HepG2 (cell line): ENCODE data around the gene OR6B2. TPM values are rescaled to one million over a fixed set of nuclear protein-coding genes. Genes with fewer than 3 reads are reported as not detected.

Experiments used
- ATAC-seq: fragments of 200-7000 bp; cut with Tn5 transposase; 3 replicates; pipeline ENCODE4 v1.9.1; 2020; ENCODE audit warnings: mild to moderate bottlenecking, moderate library complexity
- BruUV-seq: library from RNA; stranded (reverse); fragments of 400-500 nt; replicated peaks from 2 replicates; lab custom pipeline; 2021; lab: Mats Ljungman, UMichigan
- CTCF ChIA-PET: fragments of 300-600 bp; formaldehyde crosslinking; extraction: SDS; loops from one replicate; lab custom pipeline; 2021; ENCODE audit warnings: low total read pairs, inconsistent platforms, low intra/inter-chr PET ratio; lab: Yijun Ruan, JAX
- POLR2A ChIA-PET: fragments of 350-600 bp; sonication (Branson Sonifier 250); formaldehyde crosslinking; loops from one replicate; lab custom pipeline; 2020; ENCODE audit warnings: antibody characterized with exemption, inconsistent platforms; lab: Yijun Ruan, JAX
- DNase-seq: peaks from one replicate; pipeline ENCODE4 v3.0.0-alpha.2; 2015; ENCODE audit warnings: low spot score
- FAIRE-seq: peaks from 3 replicates; lab custom pipeline; 2011; peaks lifted over from hg19 to GRCh38; lab: Jason Lieb, UNC
- H2AFZ ChIP-seq: one replicate; pipeline ENCODE4 v1.6.1; 2011; ENCODE audit warnings: low read length, inconsistent platforms
- H3K27ac ChIP-seq: fragments of 300-600 bp; 3 replicates; pipeline ENCODE4 v1.8.0; 2011; ENCODE audit warnings: mixed run types, mild to moderate bottlenecking, mixed read lengths, low read length, inconsistent platforms; ENCODE audit not compliant: insufficient read depth; ENCODE audit errors: extremely low read length
- H3K27me3 ChIP-seq, 2 experiments: fragments of 200-600 bp in 1 of 2; 2 replicates in 1 of 2; 3 replicates in 1 of 2; pipeline versions ENCODE4 v1.6.0 to v1.8.0; 2011; ENCODE audit warnings: low read length in 2 of 2, mild to moderate bottlenecking in 2 of 2, moderate library complexity in 2 of 2, inconsistent platforms in 1 of 2; ENCODE audit not compliant: insufficient read depth in 2 of 2, control insufficient read depth in 1 of 2
- H3K36me3 ChIP-seq, 2 experiments: fragments of 200-600 bp in 1 of 2; replicated peaks in 1 of 2; 2 replicates in 1 of 2; 3 replicates in 1 of 2; pipeline versions ENCODE4 v1.5.1 to v1.8.0; 2011; ENCODE audit warnings: low read length in 2 of 2, inconsistent platforms in 1 of 2; ENCODE audit not compliant: insufficient read depth in 2 of 2, control insufficient read depth in 1 of 2
- H3K4me1 ChIP-seq: 2 replicates; pipeline ENCODE4 v1.5.1; 2012; ENCODE audit warnings: low read length, inconsistent platforms; ENCODE audit not compliant: insufficient read depth
- H3K4me2 ChIP-seq: 2 replicates; pipeline ENCODE4 v1.6.0; 2011; ENCODE audit warnings: low read depth, low read length, inconsistent platforms
- H3K4me3 ChIP-seq, 3 experiments: fragments of 200-600 bp in 1 of 3; sonication (generic), shearing (Covaris generic) in 1 of 3; replicated peaks in 1 of 3; 2 replicates each; pipeline ENCODE4 v1.5.1; 2011 to 2016; ENCODE audit warnings: low read length in 3 of 3, inconsistent platforms in 2 of 3, low read depth in 2 of 3, mild to moderate bottlenecking in 2 of 3, control low read depth in 1 of 3, mixed read lengths in 1 of 3; ENCODE audit not compliant: insufficient read depth in 1 of 3
- H3K79me2 ChIP-seq: one replicate; pipeline ENCODE4 v1.6.1; 2011; ENCODE audit warnings: low read length, inconsistent platforms; ENCODE audit not compliant: insufficient read depth
- H3K9ac ChIP-seq: 2 replicates; pipeline ENCODE4 v1.6.0; 2011; ENCODE audit warnings: mild to moderate bottlenecking, low read depth, low read length, inconsistent platforms; ENCODE audit not compliant: insufficient read depth
- H3K9me3 ChIP-seq: 2 replicates; pipeline ENCODE4 v1.5.1; 2012; ENCODE audit warnings: mild to moderate bottlenecking, low read length
- H4K20me1 ChIP-seq: 2 replicates; pipeline ENCODE4 v1.6.0; 2011; ENCODE audit warnings: inconsistent platforms, mild to moderate bottlenecking, low read length, moderate library complexity; ENCODE audit not compliant: insufficient read depth
- AHR ChIP-seq: IDR thresholded peaks from 2 replicates; pipeline ENCODE4 v1.6.1; 2018; ENCODE audit warnings: missing genetic modification reagents, missing compliant biosample characterization
- ARID2 ChIP-seq: sonication (generic); formaldehyde crosslinking; IDR thresholded peaks from 2 replicates; pipeline ENCODE4 v1.8.1; 2022; ENCODE audit warnings: mild to moderate bottlenecking, missing genetic modification reagents, borderline replicate concordance
- DR1 ChIP-seq: sonication (generic); formaldehyde crosslinking; IDR thresholded peaks from 2 replicates; pipeline ENCODE4 v1.8.0; 2021; ENCODE audit warnings: mild to moderate bottlenecking, missing genetic modification reagents, inconsistent platforms
- IKZF4 ChIP-seq: sonication (generic); formaldehyde crosslinking; IDR thresholded peaks from 2 replicates; pipeline ENCODE4 v1.5.1; 2020; ENCODE audit warnings: borderline replicate concordance, mild to moderate bottlenecking, low read depth, missing genetic modification reagents; ENCODE audit errors: not compliant biosample characterization
- MATR3 ChIP-seq: sonication (generic); formaldehyde crosslinking; IDR thresholded peaks from 2 replicates; pipeline ENCODE4 v1.4.0; 2020; ENCODE audit warnings: missing genetic modification reagents
- POLR2A ChIP-seq, 2 experiments: IDR thresholded peaks; 2 replicates each; pipeline ENCODE4 v1.6.1; 2011; ENCODE audit warnings: low read depth in 2 of 2, low read length in 2 of 2, mild to moderate bottlenecking in 1 of 2, moderate library complexity in 1 of 2; ENCODE audit not compliant: insufficient read depth in 1 of 2
- RFX5 ChIP-seq: IDR thresholded peaks from 2 replicates; pipeline ENCODE4 v1.6.1; 2011; ENCODE audit warnings: low read depth, low read length, improper control_type of control experiment
- ZNF431 ChIP-seq: sonication (generic); formaldehyde crosslinking; IDR thresholded peaks from 2 replicates; pipeline ENCODE4 v1.9.0; 2022; ENCODE audit warnings: missing genetic modification reagents, low read depth, mild to moderate bottlenecking, borderline replicate concordance
- ZNF713 ChIP-seq: sonication (generic); formaldehyde crosslinking; IDR thresholded peaks from 2 replicates; pipeline ENCODE4 v1.4.0; 2020; ENCODE audit warnings: mild to moderate bottlenecking, missing genetic modification reagents
- ZNF75D ChIP-seq: sonication (generic); formaldehyde crosslinking; IDR thresholded peaks from 2 replicates; pipeline ENCODE4 v1.8.1; 2023; ENCODE audit warnings: missing genetic modification reagents, mild to moderate bottlenecking, borderline replicate concordance
- ZNF776 ChIP-seq: sonication (generic); formaldehyde crosslinking; IDR thresholded peaks from 2 replicates; pipeline ENCODE4 v1.4.0; 2020; ENCODE audit warnings: mild to moderate bottlenecking, missing genetic modification reagents
- ZNF83 ChIP-seq: sonication (generic); formaldehyde crosslinking; IDR thresholded peaks from 2 replicates; pipeline ENCODE4 v1.4.0; 2020; ENCODE audit warnings: missing genetic modification reagents, mild to moderate bottlenecking, borderline replicate concordance
- WGBS: methylation state at CpG from one replicate; pipeline ENCODE4 v1.1.6; 2017; ENCODE audit warnings: low lambda C conversion rate; 5-methylcytosine and 5-hydroxymethylcytosine counted together
- in situ Hi-C: cut with HindIII; loops from 2 replicates; pipeline ENCODE4 v1.10.0; 2017; ENCODE audit warnings: low pct_unique_long_range_greater_than_20kb; ENCODE audit not compliant: extremely low pct_ligation_motif_present
- intact Hi-C: fragments of 100-400 bp; cut with micrococcal nuclease; formaldehyde crosslinking; loops from one replicate; pipeline ENCODE4 v1.10.0; 2022; ENCODE audit not compliant: unreplicated experiment
- polyA plus RNA-seq, 8 experiments: library from polyadenylated mRNA; depleted of rRNA in 3 of 8; stranded (reverse) in 7 of 8; unstranded in 1 of 8; fragments of >200 nt; fragmentation: Illumina TruSeq in 4 of 8; extraction: Trizol in 4 of 8; gene quantifications; 2 replicates each; pipeline versions ENCODE4 v1.2.1 to v1.2.3, GENCODE V29; 2011 to 2016; ENCODE audit warnings: low read depth in 4 of 8, missing spikeins in 1 of 8, mixed read lengths in 1 of 8; ENCODE audit not compliant: insufficient read depth in 1 of 8
- total RNA-seq, 5 experiments: library from RNA; depleted of rRNA; stranded (reverse); fragments of >200 nt; fragmentation: Illumina TruSeq; extraction: Trizol; gene quantifications; 2 replicates each; pipeline ENCODE4 v1.2.3, GENCODE V29; 2016; ENCODE audit warnings: low read depth in 1 of 5
- TF ChIP-seq, protein P1 (sequence below): sonication (generic); formaldehyde crosslinking; IDR thresholded peaks from 2 replicates; pipeline ENCODE4 v1.5.0; 2020; ENCODE audit warnings: missing genetic modification reagents
- TF ChIP-seq, protein P2 (sequence below): sonication (generic); formaldehyde crosslinking; IDR thresholded peaks from 2 replicates; pipeline ENCODE4 v1.8.0; 2022; ENCODE audit warnings: missing genetic modification reagents, low read depth, mild to moderate bottlenecking, borderline replicate concordance
- TF ChIP-seq, protein P3 (sequence below): sonication (generic); formaldehyde crosslinking; IDR thresholded peaks from 2 replicates; pipeline ENCODE4 v1.5.0; 2020; ENCODE audit warnings: missing genetic modification reagents
- TF ChIP-seq, protein P4 (sequence below): sonication (generic); formaldehyde crosslinking; IDR thresholded peaks from 2 replicates; pipeline ENCODE4 v1.4.0; 2020; ENCODE audit warnings: low read depth, mild to moderate bottlenecking, missing genetic modification reagents
- TF ChIP-seq, protein P5 (sequence below): sonication (generic); formaldehyde crosslinking; IDR thresholded peaks from 2 replicates; pipeline ENCODE4 v1.9.0; 2021; ENCODE audit warnings: missing genetic modification reagents, mild to moderate bottlenecking, borderline replicate concordance

Gene OR6B2
- total and polyA plus RNA-seq, 2 of the 13 experiments (the other 11 are each of a cell fraction or from before 2014, with no cell fraction given) = not detected

DNA sequence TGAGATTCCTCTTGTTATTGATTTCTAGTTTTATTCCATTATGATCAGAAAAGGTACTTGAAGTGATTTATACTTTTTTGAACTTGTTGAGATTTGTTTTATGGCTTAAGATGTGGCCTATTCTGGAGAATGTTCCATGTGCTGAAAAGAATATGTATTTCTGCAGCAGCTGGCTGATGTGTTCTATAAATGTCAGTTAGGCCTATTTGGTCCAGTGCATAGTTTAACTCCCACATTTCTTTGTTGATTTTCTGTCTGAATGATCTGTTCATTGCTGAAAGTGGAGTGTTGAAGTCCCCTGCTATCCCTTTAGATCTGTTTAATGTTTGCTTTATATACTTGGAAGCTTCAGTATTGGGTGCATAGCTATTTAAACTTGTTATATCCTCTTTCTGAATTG, 7.1 kb upstream of the OR6B2 start (continued):
- TF ChIP-seq, protein P1, sequence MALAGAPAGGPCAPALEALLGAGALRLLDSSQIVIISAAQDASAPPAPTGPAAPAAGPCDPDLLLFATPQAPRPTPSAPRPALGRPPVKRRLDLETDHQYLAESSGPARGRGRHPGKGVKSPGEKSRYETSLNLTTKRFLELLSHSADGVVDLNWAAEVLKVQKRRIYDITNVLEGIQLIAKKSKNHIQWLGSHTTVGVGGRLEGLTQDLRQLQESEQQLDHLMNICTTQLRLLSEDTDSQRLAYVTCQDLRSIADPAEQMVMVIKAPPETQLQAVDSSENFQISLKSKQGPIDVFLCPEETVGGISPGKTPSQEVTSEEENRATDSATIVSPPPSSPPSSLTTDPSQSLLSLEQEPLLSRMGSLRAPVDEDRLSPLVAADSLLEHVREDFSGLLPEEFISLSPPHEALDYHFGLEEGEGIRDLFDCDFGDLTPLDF (CRISPR knock-in tag) = no peak
- TF ChIP-seq, all 625 proteins: peak for 0

DNA sequence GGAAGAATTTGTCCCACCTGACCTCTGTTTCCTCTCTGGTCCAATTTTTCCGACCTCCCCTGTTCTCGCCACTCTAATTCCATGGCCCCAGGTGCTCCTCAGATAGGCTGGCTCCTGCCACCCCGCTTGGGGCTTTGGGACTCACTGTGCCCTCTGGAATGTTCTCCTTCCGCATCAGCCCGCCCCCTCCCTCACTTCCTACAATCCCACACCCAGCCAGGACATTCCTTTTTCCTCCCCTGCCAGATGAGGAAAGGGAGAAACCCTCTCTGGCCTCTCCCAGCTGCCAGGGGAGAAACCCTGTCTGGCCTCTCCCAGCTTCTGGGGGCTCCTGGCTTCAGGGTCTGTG, 3.1 kb upstream of the OR6B2 start:
- no peaks in the 10 kb centered on the region for H3K9me3 ChIP-seq
- no peaks in the 10 kb centered on the region for H3K79me2 ChIP-seq
- DNase-seq (no peak), FAIRE-seq (no peak), ATAC-seq (no peak)
- H3K4me3 ChIP-seq = no peak overlapping the region
- in situ Hi-C loops = no loop called here
- peaks cover 7 to 42% of the 10 kb centered on the region in 2 experiments; a peak in 4 of 5 replicates for H3K27me3 ChIP-seq
- H4K20me1 ChIP-seq = no peaks in the 10 kb centered on the region
- no peaks in the 10 kb centered on the region for H3K4me1 ChIP-seq
- WGBS = 5% methylated on average over 5 of the region's 5 CpGs
- H3K27ac ChIP-seq = no peak overlapping the region
- H2AFZ ChIP-seq = no peak overlapping the region
- CTCF ChIA-PET = no interaction called here
- BruUV-seq = no TSS peak
- H3K36me3 ChIP-seq = no peaks in the 10 kb centered on the region
- no peak overlapping the region for H3K4me2 ChIP-seq
- intact Hi-C loops = no loop called here
- no peak overlapping the region for H3K9ac ChIP-seq
- POLR2A ChIA-PET = no interaction called here
- no peak for TF ChIP-seq ZNF431 (CRISPR knock-in tag)
- TF ChIP-seq IKZF4 = no peak
- TF ChIP-seq ZNF776 = no peak
- TF ChIP-seq RFX5 = no peak
- no peak for TF ChIP-seq ZNF83 (CRISPR knock-in tag)
- TF ChIP-seq, protein P2, sequence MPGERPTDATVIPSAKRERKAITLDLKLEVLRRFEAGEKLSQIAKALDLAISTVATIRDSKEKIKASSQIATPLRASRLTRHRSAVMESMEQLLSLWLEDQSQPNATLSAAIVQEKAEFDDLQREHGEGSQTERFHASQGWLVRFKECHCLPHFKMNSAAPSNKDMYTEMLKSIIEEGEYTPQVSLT = no peak
- TF ChIP-seq MATR3 (CRISPR knock-in tag) = no peak
- TF ChIP-seq AHR (CRISPR knock-in tag) = no peak
- TF ChIP-seq, protein P3, sequence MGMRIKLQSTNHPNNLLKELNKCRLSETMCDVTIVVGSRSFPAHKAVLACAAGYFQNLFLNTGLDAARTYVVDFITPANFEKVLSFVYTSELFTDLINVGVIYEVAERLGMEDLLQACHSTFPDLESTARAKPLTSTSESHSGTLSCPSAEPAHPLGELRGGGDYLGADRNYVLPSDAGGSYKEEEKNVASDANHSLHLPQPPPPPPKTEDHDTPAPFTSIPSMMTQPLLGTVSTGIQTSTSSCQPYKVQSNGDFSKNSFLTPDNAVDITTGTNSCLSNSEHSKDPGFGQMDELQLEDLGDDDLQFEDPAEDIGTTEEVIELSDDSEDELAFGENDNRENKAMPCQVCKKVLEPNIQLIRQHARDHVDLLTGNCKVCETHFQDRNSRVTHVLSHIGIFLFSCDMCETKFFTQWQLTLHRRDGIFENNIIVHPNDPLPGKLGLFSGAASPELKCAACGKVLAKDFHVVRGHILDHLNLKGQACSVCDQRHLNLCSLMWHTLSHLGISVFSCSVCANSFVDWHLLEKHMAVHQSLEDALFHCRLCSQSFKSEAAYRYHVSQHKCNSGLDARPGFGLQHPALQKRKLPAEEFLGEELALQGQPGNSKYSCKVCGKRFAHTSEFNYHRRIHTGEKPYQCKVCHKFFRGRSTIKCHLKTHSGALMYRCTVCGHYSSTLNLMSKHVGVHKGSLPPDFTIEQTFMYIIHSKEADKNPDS = no peak
- TF ChIP-seq, protein P4, sequence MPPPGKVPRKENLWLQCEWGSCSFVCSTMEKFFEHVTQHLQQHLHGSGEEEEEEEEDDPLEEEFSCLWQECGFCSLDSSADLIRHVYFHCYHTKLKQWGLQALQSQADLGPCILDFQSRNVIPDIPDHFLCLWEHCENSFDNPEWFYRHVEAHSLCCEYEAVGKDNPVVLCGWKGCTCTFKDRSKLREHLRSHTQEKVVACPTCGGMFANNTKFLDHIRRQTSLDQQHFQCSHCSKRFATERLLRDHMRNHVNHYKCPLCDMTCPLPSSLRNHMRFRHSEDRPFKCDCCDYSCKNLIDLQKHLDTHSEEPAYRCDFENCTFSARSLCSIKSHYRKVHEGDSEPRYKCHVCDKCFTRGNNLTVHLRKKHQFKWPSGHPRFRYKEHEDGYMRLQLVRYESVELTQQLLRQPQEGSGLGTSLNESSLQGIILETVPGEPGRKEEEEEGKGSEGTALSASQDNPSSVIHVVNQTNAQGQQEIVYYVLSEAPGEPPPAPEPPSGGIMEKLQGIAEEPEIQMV (CRISPR knock-in tag) = no peak
- no peak for TF ChIP-seq ARID2 (CRISPR knock-in tag)
- TF ChIP-seq DR1 = no peak
- no peak for TF ChIP-seq POLR2A (IDR thresholded peaks at IDR 0.05; ENCODE audit: insufficient read depth in 1 of 2, low read depth in 2 of 2, low read length in 2 of 2)
- TF ChIP-seq ZNF713 = no peak
- no peak for TF ChIP-seq ZNF75D (CRISPR knock-in tag)
- TF ChIP-seq, protein P5, sequence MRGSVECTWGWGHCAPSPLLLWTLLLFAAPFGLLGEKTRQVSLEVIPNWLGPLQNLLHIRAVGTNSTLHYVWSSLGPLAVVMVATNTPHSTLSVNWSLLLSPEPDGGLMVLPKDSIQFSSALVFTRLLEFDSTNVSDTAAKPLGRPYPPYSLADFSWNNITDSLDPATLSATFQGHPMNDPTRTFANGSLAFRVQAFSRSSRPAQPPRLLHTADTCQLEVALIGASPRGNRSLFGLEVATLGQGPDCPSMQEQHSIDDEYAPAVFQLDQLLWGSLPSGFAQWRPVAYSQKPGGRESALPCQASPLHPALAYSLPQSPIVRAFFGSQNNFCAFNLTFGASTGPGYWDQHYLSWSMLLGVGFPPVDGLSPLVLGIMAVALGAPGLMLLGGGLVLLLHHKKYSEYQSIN (CRISPR knock-in tag) = no peak
